ENCODE data around the gene TEX19. TPM values are rescaled to one million over a fixed set of nuclear protein-coding genes. Genes with fewer than 3 reads are reported as not detected.

The TEX19 gene
- total and polyA plus RNA-seq, 2 of the 8 experiments (the other 6 are each of a cell fraction or from before 2014, with no cell fraction given): 0.54 to 0.80 TPM

DNA sequence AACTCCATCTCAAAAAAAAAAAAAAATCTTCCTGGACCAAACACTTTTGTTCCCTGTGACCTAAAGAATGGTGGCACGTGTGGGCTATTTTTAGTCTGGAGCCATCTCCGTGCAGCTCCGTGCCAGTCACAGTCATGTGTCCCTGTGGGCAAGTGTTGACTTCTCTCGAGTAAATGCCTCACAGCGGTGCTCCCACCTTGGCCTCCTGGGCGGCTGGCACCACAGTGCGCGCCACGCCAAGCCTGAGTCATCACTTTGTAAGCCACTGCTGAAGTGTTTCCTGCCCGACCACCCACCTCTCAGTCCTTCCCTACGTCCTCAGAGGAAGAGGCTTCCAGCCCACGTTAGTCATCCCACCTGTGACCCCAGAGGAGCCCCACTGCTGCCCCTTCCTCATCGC lies 48.2 kb downstream of the TEX19 start (continued):
- no peak for TF ChIP-seq CTBP2 (IDR thresholded peaks at IDR 0.05; ENCODE audit: borderline replicate concordance, insufficient read depth, insufficient read length, low read length)
- no peak for TF ChIP-seq BCL11A (IDR thresholded peaks at IDR 0.05; ENCODE audit: low read depth in 2 of 2, low read length in 2 of 2)
- no peak for TF ChIP-seq SAP30 (IDR thresholded peaks at IDR 0.05; ENCODE audit: insufficient read depth, insufficient replicate concordance, low read length)
- no peak for TF ChIP-seq SUZ12 (IDR thresholded peaks at IDR 0.05; ENCODE audit: low read length)
- TF ChIP-seq HDAC6 (IDR thresholded peaks at IDR 0.05; ENCODE audit: low read depth, low read length): no peak
- no peak for TF ChIP-seq RXRA (IDR thresholded peaks at IDR 0.05; ENCODE audit: insufficient read depth, low read depth, low read length)
